HG03175 (cell line): ENCODE measurements around the gene B3GNT3.
"Not testable (repeated sequence)": the region's sequence is repeated elsewhere in the genome, so short reads cannot be mapped to it uniquely, and the experiment has no call there.

Experiments
- ATAC-seq: cut with Tn5 transposase; IDR thresholded peaks from one replicate; pipeline ENCODE4 v1.9.1; 2021; ENCODE audit warnings: mild to moderate bottlenecking, moderate library complexity; ENCODE audit not compliant: unreplicated experiment

The B3GNT3 gene

GRCh38 chr19:17796013-17796837 is 1.3 kb downstream of the B3GNT3 start:
- ATAC-seq: no peak

GRCh38 chr19:17796838-17797423 is 2.0 kb downstream of the B3GNT3 start:
- ATAC-seq: no peak

- no peak for ATAC-seq
These were observed 2.7 kb downstream of the B3GNT3 start for GRCh38 chr19:17797424-17798201.

GRCh38 chr19:17798599-17798998 is 3.7 kb downstream of the B3GNT3 start:
- ATAC-seq: not testable (repeated sequence)

GRCh38 chr19:17802137-17802858 is 7.4 kb downstream of the B3GNT3 start:
- ATAC-seq: no peak

GRCh38 chr19:17803264-17803896 is 8.4 kb downstream of the B3GNT3 start:
- ATAC-seq: no peak

GRCh38 chr19:17805427-17805826 is 10.5 kb downstream of the B3GNT3 start:
- no peak for ATAC-seq

GRCh38 chr19:17806945-17807344 is 12.0 kb downstream of the B3GNT3 start:
- ATAC-seq: no peak

- no peak for ATAC-seq
These were observed 12.9 kb downstream of the B3GNT3 start for GRCh38 chr19:17807731-17808316.

- no peak for ATAC-seq
These were observed 16.2 kb downstream of the B3GNT3 start for GRCh38 chr19:17811103-17811502.

- ATAC-seq: no peak
These were observed 16.7 kb downstream of the B3GNT3 start for GRCh38 chr19:17811681-17812080.

- no peak for ATAC-seq
These were observed 17.2 kb downstream of the B3GNT3 start for GRCh38 chr19:17812099-17812498.

- ATAC-seq: no peak
These were observed 22.9 kb downstream of the B3GNT3 start for GRCh38 chr19:17817668-17818363.

GRCh38 chr19:17821190-17821589 is 26.3 kb downstream of the B3GNT3 start, which contains the start of gene INSL3:
Gene INSL3, minus strand, starts transcription at chr19:17821519. Its CDS starts 13 bp downstream, at chr19:17821506.
- ATAC-seq: no peak

GRCh38 chr19:17824339-17824738 is 29.4 kb downstream of the B3GNT3 start:
- no peak for ATAC-seq

- no peak for ATAC-seq
These were observed 31.6 kb downstream of the B3GNT3 start for GRCh38 chr19:17826508-17827056.

GRCh38 chr19:17829855-17830566 is 35.1 kb downstream of the B3GNT3 start:
- no peak for ATAC-seq

- no peak for ATAC-seq
These were observed 35.9 kb downstream of the B3GNT3 start for GRCh38 chr19:17830567-17831418.
